ENCODE data around the gene CFAP99. TPM values are rescaled to one million over a fixed set of nuclear protein-coding genes. Genes with fewer than 3 reads are reported as not detected.

The CFAP99 gene
- total RNA-seq, 1 donor from 2014 or later, result not detected

DNA sequence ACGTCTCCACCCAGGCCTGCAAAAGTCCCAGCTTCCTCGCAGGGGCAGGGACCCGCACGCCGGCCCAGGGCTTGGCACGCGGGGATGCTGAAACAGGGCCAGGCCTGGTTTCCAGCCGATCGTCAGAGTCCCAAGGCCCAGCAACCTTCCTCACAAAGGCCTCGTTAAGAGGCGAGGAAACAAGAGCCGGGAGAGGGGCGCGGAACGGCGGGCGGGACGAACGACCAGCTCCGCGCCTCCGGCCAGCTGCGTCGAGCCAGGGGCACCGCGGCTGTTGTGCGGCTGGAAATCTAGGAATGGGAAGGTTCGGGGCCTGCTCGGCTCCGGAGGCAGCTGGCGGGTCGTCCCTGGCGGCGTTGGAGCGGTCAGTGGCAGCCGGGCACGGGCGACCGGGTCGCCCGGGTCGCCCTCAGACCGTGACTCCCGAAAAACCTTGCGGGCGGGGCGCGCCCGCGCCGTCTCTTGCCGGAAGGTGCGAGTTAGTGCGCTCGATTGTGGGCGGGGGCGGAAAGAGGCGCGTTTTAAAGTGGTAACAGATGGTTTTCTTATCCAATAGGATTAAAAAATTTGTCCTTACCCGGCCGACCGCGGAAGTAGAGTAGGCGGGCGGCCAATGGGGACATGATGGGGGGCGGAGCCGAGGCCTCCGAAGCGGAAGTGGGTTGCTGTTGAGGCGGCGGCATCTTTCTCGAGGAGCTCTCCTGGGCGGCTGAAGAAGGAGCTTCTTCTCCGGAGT is 49.9 kb downstream of the CFAP99 start, which contains the start of gene RNF4:
Gene RNF4, plus strand, starts transcription at position 651 of the 736 bp plus-strand sequence. CDS start 21,388 bp downstream, outside the sequence.
- no peaks in the 10 kb centered on the region for H3K27me3 Mint-ChIP-seq (ENCODE audit: unreplicated experiment)
- H3K27ac Mint-ChIP-seq (ENCODE audit: unreplicated experiment), result peak within 1 kb of the TSS; percentile 91
- no peaks in the 10 kb centered on the region for H3K9me3 Mint-ChIP-seq (ENCODE audit: unreplicated experiment)
- peak within 1 kb of the TSS; percentile 92 for H3K4me3 Mint-ChIP-seq (ENCODE audit: unreplicated experiment)
- TF ChIP-seq, protein P1, sequence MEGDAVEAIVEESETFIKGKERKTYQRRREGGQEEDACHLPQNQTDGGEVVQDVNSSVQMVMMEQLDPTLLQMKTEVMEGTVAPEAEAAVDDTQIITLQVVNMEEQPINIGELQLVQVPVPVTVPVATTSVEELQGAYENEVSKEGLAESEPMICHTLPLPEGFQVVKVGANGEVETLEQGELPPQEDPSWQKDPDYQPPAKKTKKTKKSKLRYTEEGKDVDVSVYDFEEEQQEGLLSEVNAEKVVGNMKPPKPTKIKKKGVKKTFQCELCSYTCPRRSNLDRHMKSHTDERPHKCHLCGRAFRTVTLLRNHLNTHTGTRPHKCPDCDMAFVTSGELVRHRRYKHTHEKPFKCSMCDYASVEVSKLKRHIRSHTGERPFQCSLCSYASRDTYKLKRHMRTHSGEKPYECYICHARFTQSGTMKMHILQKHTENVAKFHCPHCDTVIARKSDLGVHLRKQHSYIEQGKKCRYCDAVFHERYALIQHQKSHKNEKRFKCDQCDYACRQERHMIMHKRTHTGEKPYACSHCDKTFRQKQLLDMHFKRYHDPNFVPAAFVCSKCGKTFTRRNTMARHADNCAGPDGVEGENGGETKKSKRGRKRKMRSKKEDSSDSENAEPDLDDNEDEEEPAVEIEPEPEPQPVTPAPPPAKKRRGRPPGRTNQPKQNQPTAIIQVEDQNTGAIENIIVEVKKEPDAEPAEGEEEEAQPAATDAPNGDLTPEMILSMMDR (IDR thresholded peaks at IDR 0.05), result no peak
- H3K4me1 Mint-ChIP-seq (ENCODE audit: unreplicated experiment), result peaks cover 32% of the 10 kb centered on the region
- peak; percentile 97 for DNase-seq (ENCODE audit: extremely low spot score, unreplicated experiment)
- peaks cover 22% of the 10 kb centered on the region for H3K36me3 Mint-ChIP-seq (ENCODE audit: unreplicated experiment)

DNA sequence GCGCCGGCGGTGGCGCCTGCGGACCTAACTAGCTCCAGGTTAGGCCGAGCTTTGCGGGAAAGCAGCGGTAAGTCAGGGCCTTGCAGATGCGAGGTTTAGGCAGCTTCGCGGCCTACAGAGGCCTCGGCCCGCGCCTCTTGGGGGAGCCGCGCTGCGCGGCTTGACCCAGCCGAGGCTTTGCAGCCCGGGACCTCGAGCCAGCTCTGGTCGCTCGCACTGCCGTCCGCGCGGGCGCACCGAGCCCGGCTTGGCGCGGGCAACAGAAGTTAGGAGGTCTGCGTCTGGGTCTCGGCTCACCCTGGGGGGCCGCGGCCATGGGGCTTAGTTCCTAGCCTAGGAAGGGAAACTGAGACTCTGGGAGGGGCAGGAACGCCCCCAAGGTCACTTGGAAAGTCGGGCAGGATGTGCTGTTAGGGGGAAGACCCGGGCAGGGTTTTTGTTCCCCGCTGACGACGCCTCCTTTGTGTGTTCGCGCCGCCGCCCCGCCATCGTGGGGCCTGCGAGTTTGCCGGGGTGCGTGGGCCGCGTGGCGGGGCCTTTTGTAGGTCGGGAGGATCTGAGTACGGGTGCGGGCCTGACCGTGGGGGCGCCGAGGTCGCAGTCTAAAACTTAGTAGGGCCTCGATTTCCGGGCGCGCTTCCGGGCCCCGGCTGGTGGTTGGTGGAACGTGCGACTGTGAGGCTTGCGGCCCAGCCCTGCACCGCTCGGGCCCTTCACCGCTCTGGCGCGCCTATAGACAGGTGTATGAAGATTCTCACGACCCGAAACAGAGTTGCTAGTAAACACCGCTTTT is 50.6 kb downstream of the CFAP99 start:
- Mint-ChIP-seq H3K4me3 (ENCODE audit: unreplicated experiment) (peak overlapping the region; percentile 92), H3K9me3 (ENCODE audit: unreplicated experiment) (no peaks in the 10 kb centered on the region), H3K36me3 (ENCODE audit: unreplicated experiment) (peaks cover 22% of the 10 kb centered on the region), H3K27ac (ENCODE audit: unreplicated experiment) (peak overlapping the region; percentile 91), H3K4me1 (ENCODE audit: unreplicated experiment) (peaks cover 32% of the 10 kb centered on the region), H3K27me3 (ENCODE audit: unreplicated experiment) (no peaks in the 10 kb centered on the region)
- DNase-seq (ENCODE audit: extremely low spot score, unreplicated experiment), result no peak
- TF ChIP-seq, protein P1 (IDR thresholded peaks at IDR 0.05), result no peak

DNA sequence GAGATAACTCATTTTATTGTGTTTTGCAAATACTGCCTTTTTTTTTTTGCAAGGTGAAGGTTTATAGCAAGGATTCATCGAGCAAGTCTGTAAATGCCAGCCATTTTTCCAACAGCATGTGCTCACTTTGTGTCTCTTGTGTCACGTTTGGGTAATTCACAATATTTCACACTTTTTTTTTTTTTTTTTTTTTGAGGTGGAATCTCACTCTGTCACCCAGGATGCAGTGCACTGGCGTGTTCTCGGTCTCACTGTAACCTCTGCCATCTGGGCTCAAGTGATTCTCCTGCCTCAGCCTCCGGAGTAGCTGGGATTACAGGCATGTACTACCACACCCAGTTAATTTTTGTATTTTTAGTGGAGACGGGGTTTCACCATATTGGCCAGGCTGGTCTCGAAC is 52.0 kb downstream of the CFAP99 start:
- Mint-ChIP-seq H3K4me1 (ENCODE audit: unreplicated experiment) (peaks cover 36% of the 10 kb centered on the region), H3K36me3 (ENCODE audit: unreplicated experiment) (peaks cover 22% of the 10 kb centered on the region)

GRCh38 chr4:2472187-2472586 is 53.4 kb downstream of the CFAP99 start:
- Mint-ChIP-seq H3K4me1 (ENCODE audit: unreplicated experiment) (peaks cover 40% of the 10 kb centered on the region), H3K27me3 (ENCODE audit: unreplicated experiment) (no peaks in the 10 kb centered on the region), H3K4me3 (ENCODE audit: unreplicated experiment) (no peak overlapping the region), H3K27ac (ENCODE audit: unreplicated experiment) (peak overlapping the region; percentile 44), H3K36me3 (ENCODE audit: unreplicated experiment) (peaks cover 22% of the 10 kb centered on the region), H3K9me3 (ENCODE audit: unreplicated experiment) (no peaks in the 10 kb centered on the region)
- DNase-seq (ENCODE audit: extremely low spot score, unreplicated experiment), result no peak
- TF ChIP-seq, protein P1 (IDR thresholded peaks at IDR 0.05), result no peak

More for the DNA sequence above, 52.0 kb downstream of the CFAP99 start:
- Mint-ChIP-seq H3K4me3 (ENCODE audit: unreplicated experiment) (peak overlapping the region; percentile 92), H3K27ac (ENCODE audit: unreplicated experiment) (peak overlapping the region; percentile 91), H3K9me3 (ENCODE audit: unreplicated experiment) (no peaks in the 10 kb centered on the region), H3K27me3 (ENCODE audit: unreplicated experiment) (no peaks in the 10 kb centered on the region)
- TF ChIP-seq, protein P1 (IDR thresholded peaks at IDR 0.05), result no peak
- DNase-seq (ENCODE audit: extremely low spot score, unreplicated experiment), result no peak

GRCh38 chr4:2478229-2478628 is 59.5 kb downstream of the CFAP99 start:
- H3K4me3 Mint-ChIP-seq (ENCODE audit: unreplicated experiment), result no peak overlapping the region
- TF ChIP-seq, protein P1 (IDR thresholded peaks at IDR 0.05), result no peak
- H3K36me3 Mint-ChIP-seq (ENCODE audit: unreplicated experiment), result peaks cover under 1% of the 10 kb centered on the region
- peak overlapping the region; percentile 76 for H3K27ac Mint-ChIP-seq (ENCODE audit: unreplicated experiment)
- DNase-seq (ENCODE audit: extremely low spot score, unreplicated experiment), result no peak
- no peaks in the 10 kb centered on the region for H3K9me3 Mint-ChIP-seq (ENCODE audit: unreplicated experiment)
- peaks cover 50% of the 10 kb centered on the region for H3K4me1 Mint-ChIP-seq (ENCODE audit: unreplicated experiment)
- no peaks in the 10 kb centered on the region for H3K27me3 Mint-ChIP-seq (ENCODE audit: unreplicated experiment)

Data from osteocyte (in vitro differentiated cells).